ENCODE results near the gene SLC24A4. TPM values are rescaled to one million over a fixed set of nuclear protein-coding genes. Genes with fewer than 3 reads are reported as not detected.
A peak's percentile ranks its signal among the peaks of the same experiment; 100 is the strongest.

The SLC24A4 gene
- total RNA-seq, 1 donor from 2014 or later: 1.6 TPM

GRCh38 chr14:92464716-92465115, 141.8 kb downstream of the SLC24A4 start:
- Histone ChIP-seq H3K27ac (ENCODE audit: low read depth, low read length) (no peak overlapping the region), H3K36me3 (ENCODE audit: control insufficient read depth in 3 of 3, insufficient read depth in 3 of 3, low read length in 3 of 3) (no peaks in the 10 kb centered on the region), H3K9me3 (ENCODE audit: control insufficient read depth in 3 of 3, low read length in 3 of 3) (peaks cover 0 to 3% (median 2%) of the 10 kb centered on the region in 3 donors), H3K9ac (ENCODE audit: low read depth in 1 of 3, low read length in 3 of 3) (no peak overlapping the region), H3K27me3 (ENCODE audit: control insufficient read depth in 3 of 3, insufficient read depth in 3 of 3, low read length in 3 of 3) (no peaks in the 10 kb centered on the region), H3K4me3 (ENCODE audit: low read length in 3 of 3) (no peak overlapping the region), H3K4me1 (ENCODE audit: control insufficient read depth in 3 of 3, insufficient read depth in 3 of 3, low read length in 3 of 3) (peaks cover 9 to 19% (median 14%) of the 10 kb centered on the region in 3 donors)

GRCh38 chr14:92465353-92466055, 142.5 kb downstream of the SLC24A4 start:
- Histone ChIP-seq H3K4me1 (ENCODE audit: control insufficient read depth in 3 of 3, insufficient read depth in 3 of 3, low read length in 3 of 3) (peaks cover 5 to 15% (median 8%) of the 10 kb centered on the region in 3 donors), H3K9me3 (ENCODE audit: control insufficient read depth in 3 of 3, low read length in 3 of 3) (peaks cover 0 to 3% (median 2%) of the 10 kb centered on the region in 3 donors), H3K9ac (ENCODE audit: low read depth in 1 of 3, low read length in 3 of 3) (no peak overlapping the region), H3K27ac (ENCODE audit: low read depth, low read length) (no peak overlapping the region), H3K4me3 (ENCODE audit: low read length in 3 of 3) (no peak overlapping the region), H3K36me3 (ENCODE audit: control insufficient read depth in 3 of 3, insufficient read depth in 3 of 3, low read length in 3 of 3) (no peaks in the 10 kb centered on the region), H3K27me3 (ENCODE audit: control insufficient read depth in 3 of 3, insufficient read depth in 3 of 3, low read length in 3 of 3) (no peaks in the 10 kb centered on the region)

GRCh38 chr14:92466059-92466458, 143.1 kb downstream of the SLC24A4 start:
- Histone ChIP-seq H3K4me3 (ENCODE audit: low read length in 3 of 3) (no peak overlapping the region), H3K9me3 (ENCODE audit: control insufficient read depth in 3 of 3, low read length in 3 of 3) (peaks cover 0 to 3% (median 2%) of the 10 kb centered on the region in 3 donors), H3K27ac (ENCODE audit: low read depth, low read length) (no peak overlapping the region), H3K27me3 (ENCODE audit: control insufficient read depth in 3 of 3, insufficient read depth in 3 of 3, low read length in 3 of 3) (no peaks in the 10 kb centered on the region), H3K9ac (ENCODE audit: low read depth in 1 of 3, low read length in 3 of 3) (no peak overlapping the region), H3K36me3 (ENCODE audit: control insufficient read depth in 3 of 3, insufficient read depth in 3 of 3, low read length in 3 of 3) (no peaks in the 10 kb centered on the region), H3K4me1 (ENCODE audit: control insufficient read depth in 3 of 3, insufficient read depth in 3 of 3, low read length in 3 of 3) (peaks cover 0 to 9% (median 3%) of the 10 kb centered on the region in 3 donors)

- Histone ChIP-seq H3K36me3 (ENCODE audit: control insufficient read depth in 3 of 3, insufficient read depth in 3 of 3, low read length in 3 of 3) (no peaks in the 10 kb centered on the region), H3K4me3 (ENCODE audit: low read length in 3 of 3) (no peak overlapping the region), H3K9ac (ENCODE audit: low read depth in 1 of 3, low read length in 3 of 3) (no peak overlapping the region), H3K4me1 (ENCODE audit: control insufficient read depth in 3 of 3, insufficient read depth in 3 of 3, low read length in 3 of 3) (peaks cover 0 to 2% (median 0%) of the 10 kb centered on the region in 3 donors), H3K27ac (ENCODE audit: low read depth, low read length) (no peak overlapping the region), H3K9me3 (ENCODE audit: control insufficient read depth in 3 of 3, low read length in 3 of 3) (peaks cover 0 to 3% (median 2%) of the 10 kb centered on the region in 3 donors), H3K27me3 (ENCODE audit: control insufficient read depth in 3 of 3, insufficient read depth in 3 of 3, low read length in 3 of 3) (no peaks in the 10 kb centered on the region)
Measured at GRCh38 chr14:92469515-92469914, 146.6 kb downstream of the SLC24A4 start.

DNA sequence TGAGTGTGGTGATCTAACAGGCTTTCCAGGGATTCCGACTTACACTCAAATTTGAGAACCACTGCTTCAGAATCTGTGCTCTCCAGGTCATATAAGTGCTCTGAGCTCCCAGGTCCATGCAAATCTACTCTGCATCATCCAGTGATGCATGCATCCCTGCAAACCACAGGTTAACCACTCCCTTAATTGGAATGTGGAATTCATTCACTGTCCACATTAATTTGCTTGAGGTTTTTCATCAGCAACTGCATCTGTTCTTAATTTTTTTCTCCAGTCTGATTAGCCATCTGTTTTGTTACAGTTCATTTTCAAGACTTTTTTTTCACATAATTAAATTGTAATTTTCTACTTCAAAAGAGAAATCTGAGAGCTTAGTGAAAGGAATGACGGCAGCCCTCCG, 147.2 kb downstream of the SLC24A4 start:
- peaks cover 0 to 3% (median 2%) of the 10 kb centered on the region in 3 donors for H3K9me3 ChIP-seq (ENCODE audit: control insufficient read depth in 3 of 3, low read length in 3 of 3)
- no peak overlapping the region for H3K9ac ChIP-seq (ENCODE audit: low read depth in 1 of 3, low read length in 3 of 3)
- H3K27ac ChIP-seq (ENCODE audit: low read depth, low read length): no peak overlapping the region
- H3K4me3 ChIP-seq (ENCODE audit: low read length in 3 of 3): no peak overlapping the region
- H3K4me1 ChIP-seq (ENCODE audit: control insufficient read depth in 3 of 3, insufficient read depth in 3 of 3, low read length in 3 of 3): peaks cover 0 to 2% (median 0%) of the 10 kb centered on the region in 3 donors
- no peaks in the 10 kb centered on the region for H3K27me3 ChIP-seq (ENCODE audit: control insufficient read depth in 3 of 3, insufficient read depth in 3 of 3, low read length in 3 of 3)
- no peaks in the 10 kb centered on the region for H3K36me3 ChIP-seq (ENCODE audit: control insufficient read depth in 3 of 3, insufficient read depth in 3 of 3, low read length in 3 of 3)

DNA sequence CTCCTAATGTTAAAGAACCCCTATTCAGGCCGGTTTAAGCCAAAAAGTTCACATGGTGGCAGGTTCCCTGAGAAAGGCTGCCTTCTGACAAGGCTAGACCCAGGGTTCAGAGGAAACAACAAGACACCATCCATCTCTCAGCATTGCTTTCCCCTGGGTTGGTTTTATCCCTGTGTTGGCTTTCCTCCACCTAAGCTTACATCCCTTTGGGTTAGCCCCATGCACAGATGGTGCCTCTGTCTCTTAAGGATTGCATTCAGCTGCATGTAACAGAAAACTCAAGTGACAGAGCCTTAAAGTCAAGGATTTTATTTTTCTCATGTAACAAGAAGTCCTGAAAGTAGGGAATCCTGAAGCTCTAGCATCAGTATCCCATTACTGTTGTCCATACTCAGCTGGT, 147.8 kb downstream of the SLC24A4 start:
- H3K27me3 ChIP-seq (ENCODE audit: control insufficient read depth in 3 of 3, insufficient read depth in 3 of 3, low read length in 3 of 3): no peaks in the 10 kb centered on the region

GRCh38 chr14:92471919-92472318, 149.0 kb downstream of the SLC24A4 start:
- no peaks in the 10 kb centered on the region for H3K36me3 ChIP-seq (ENCODE audit: control insufficient read depth in 3 of 3, insufficient read depth in 3 of 3, low read length in 3 of 3)
- H3K4me1 ChIP-seq (ENCODE audit: control insufficient read depth in 3 of 3, insufficient read depth in 3 of 3, low read length in 3 of 3): peaks cover 0 to 2% (median 0%) of the 10 kb centered on the region in 3 donors
- no peak overlapping the region for H3K9ac ChIP-seq (ENCODE audit: low read depth in 1 of 3, low read length in 3 of 3)
- no peak overlapping the region for H3K27ac ChIP-seq (ENCODE audit: low read depth, low read length)
- H3K4me3 ChIP-seq (ENCODE audit: low read length in 3 of 3): no peak overlapping the region
- no peaks in the 10 kb centered on the region for H3K27me3 ChIP-seq (ENCODE audit: control insufficient read depth in 3 of 3, insufficient read depth in 3 of 3, low read length in 3 of 3)
- peaks cover 0 to 3% (median 2%) of the 10 kb centered on the region in 3 donors for H3K9me3 ChIP-seq (ENCODE audit: control insufficient read depth in 3 of 3, low read length in 3 of 3)

More for the DNA sequence above, 147.8 kb downstream of the SLC24A4 start:
- Histone ChIP-seq H3K9me3 (ENCODE audit: control insufficient read depth in 3 of 3, low read length in 3 of 3) (peaks cover 0 to 3% (median 2%) of the 10 kb centered on the region in 3 donors), H3K27ac (ENCODE audit: low read depth, low read length) (no peak overlapping the region), H3K9ac (ENCODE audit: low read depth in 1 of 3, low read length in 3 of 3) (no peak overlapping the region), H3K4me3 (ENCODE audit: low read length in 3 of 3) (no peak overlapping the region), H3K36me3 (ENCODE audit: control insufficient read depth in 3 of 3, insufficient read depth in 3 of 3, low read length in 3 of 3) (no peaks in the 10 kb centered on the region), H3K4me1 (ENCODE audit: control insufficient read depth in 3 of 3, insufficient read depth in 3 of 3, low read length in 3 of 3) (peaks cover 0 to 2% (median 0%) of the 10 kb centered on the region in 3 donors)

DNA sequence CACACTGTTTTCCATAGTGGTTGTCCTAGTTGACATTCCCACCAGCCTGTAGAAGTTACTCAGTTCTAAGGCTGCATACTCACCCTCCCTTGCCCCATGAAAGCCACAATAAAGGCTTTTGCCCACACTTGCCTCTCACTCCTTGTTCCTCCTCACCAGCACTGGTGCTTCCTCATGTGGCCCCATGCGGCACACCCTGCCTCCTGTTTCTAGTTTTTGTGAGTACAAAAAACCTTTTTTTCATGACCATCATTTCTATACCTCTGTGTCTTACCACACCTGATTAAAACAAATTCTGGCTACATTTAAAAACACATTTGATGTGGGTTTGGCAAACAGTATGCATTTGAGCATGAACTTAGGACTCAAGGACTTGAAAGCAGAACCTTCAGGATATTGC, 149.9 kb downstream of the SLC24A4 start:
- Histone ChIP-seq H3K27me3 (ENCODE audit: control insufficient read depth in 3 of 3, insufficient read depth in 3 of 3, low read length in 3 of 3) (no peaks in the 10 kb centered on the region), H3K36me3 (ENCODE audit: control insufficient read depth in 3 of 3, insufficient read depth in 3 of 3, low read length in 3 of 3) (no peaks in the 10 kb centered on the region), H3K27ac (ENCODE audit: low read depth, low read length) (peak overlapping the region; percentile 51), H3K9me3 (ENCODE audit: control insufficient read depth in 3 of 3, low read length in 3 of 3) (peaks cover 0 to 2% (median 0%) of the 10 kb centered on the region in 3 donors), H3K9ac (ENCODE audit: low read depth in 1 of 3, low read length in 3 of 3) (no peak overlapping the region), H3K4me1 (ENCODE audit: control insufficient read depth in 3 of 3, insufficient read depth in 3 of 3, low read length in 3 of 3) (peaks cover 0 to 2% (median 0%) of the 10 kb centered on the region in 3 donors), H3K4me3 (ENCODE audit: low read length in 3 of 3) (no peak overlapping the region)

DNA sequence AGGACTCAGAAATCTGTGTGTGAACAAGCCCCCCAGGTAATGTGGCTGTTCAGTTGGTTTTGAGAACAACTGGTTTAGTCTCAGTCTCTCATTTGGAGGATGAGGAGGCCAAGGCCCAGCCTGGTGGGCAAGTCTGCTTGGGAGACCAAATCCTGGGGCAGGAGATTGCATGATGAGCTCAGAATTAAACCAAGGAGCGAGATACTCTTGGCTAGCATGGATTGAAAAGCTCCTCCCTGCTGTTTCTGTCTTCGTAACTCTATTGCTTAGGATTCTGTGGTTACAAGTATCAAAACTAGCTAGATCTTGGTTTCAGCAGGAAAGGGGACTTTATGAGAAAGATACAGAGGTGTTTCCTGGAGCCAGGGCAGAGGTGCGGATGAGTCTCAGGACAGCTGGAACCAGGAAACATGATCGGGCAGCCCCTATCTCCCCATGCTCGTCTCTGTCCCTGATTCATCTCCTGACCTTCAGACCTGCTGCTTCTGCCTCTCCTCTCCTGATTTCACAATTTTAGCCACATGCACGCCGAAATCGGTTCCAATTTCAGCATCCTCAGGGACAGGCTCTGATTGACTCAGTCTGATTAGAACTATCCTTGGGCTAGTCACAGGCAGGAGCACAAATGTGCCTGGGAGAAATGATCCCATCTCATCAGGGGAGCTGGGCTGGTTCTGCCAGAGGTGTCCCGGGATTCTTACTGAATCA, 150.4 kb downstream of the SLC24A4 start:
- Histone ChIP-seq H3K9ac (ENCODE audit: low read depth in 1 of 3, low read length in 3 of 3) (no peak overlapping the region), H3K9me3 (ENCODE audit: control insufficient read depth in 3 of 3, low read length in 3 of 3) (peaks cover 0 to 2% (median 0%) of the 10 kb centered on the region in 3 donors), H3K36me3 (ENCODE audit: control insufficient read depth in 3 of 3, insufficient read depth in 3 of 3, low read length in 3 of 3) (no peaks in the 10 kb centered on the region), H3K4me1 (ENCODE audit: control insufficient read depth in 3 of 3, insufficient read depth in 3 of 3, low read length in 3 of 3) (peaks cover 0 to 2% (median 0%) of the 10 kb centered on the region in 3 donors), H3K27me3 (ENCODE audit: control insufficient read depth in 3 of 3, insufficient read depth in 3 of 3, low read length in 3 of 3) (no peaks in the 10 kb centered on the region), H3K4me3 (ENCODE audit: low read length in 3 of 3) (no peak overlapping the region), H3K27ac (ENCODE audit: low read depth, low read length) (peak overlapping the region; percentile 51)

DNA sequence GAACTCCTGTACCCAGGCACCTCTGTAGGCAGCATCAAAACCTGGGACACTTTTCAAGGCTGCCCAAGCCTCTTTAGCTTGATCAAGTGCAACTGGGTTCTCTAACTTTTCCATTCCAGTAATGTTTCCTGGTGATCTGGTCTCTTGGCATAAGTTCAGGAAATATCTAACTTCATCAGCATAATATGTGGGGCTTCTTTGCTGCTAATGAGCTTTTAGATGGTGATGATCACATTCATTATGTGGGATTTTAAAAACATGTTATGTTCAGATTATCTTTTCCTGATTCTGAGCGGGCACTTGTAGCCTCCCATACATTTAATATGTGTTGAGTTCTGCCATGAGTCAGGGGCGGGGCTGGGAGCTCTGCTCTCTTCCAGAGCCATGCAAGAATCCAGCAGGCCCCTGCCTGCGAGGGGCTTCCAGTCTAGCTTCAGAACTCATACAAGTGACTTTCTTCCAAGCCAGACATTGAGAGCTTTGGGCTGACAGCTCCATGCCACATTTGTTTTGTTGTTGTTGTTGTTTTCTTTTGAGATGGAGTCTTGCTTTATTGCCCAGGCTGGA, 151.1 kb downstream of the SLC24A4 start:
- H3K9me3 ChIP-seq (ENCODE audit: control insufficient read depth in 3 of 3, low read length in 3 of 3): no peaks in the 10 kb centered on the region
- H3K9ac ChIP-seq (ENCODE audit: low read depth in 1 of 3, low read length in 3 of 3): no peak overlapping the region
- no peak overlapping the region for H3K4me3 ChIP-seq (ENCODE audit: low read length in 3 of 3)
- H3K36me3 ChIP-seq (ENCODE audit: control insufficient read depth in 3 of 3, insufficient read depth in 3 of 3, low read length in 3 of 3): no peaks in the 10 kb centered on the region
- peaks cover 0 to 2% (median 0%) of the 10 kb centered on the region in 3 donors for H3K4me1 ChIP-seq (ENCODE audit: control insufficient read depth in 3 of 3, insufficient read depth in 3 of 3, low read length in 3 of 3)
- H3K27ac ChIP-seq (ENCODE audit: low read depth, low read length): peak overlapping the region; percentile 51
- H3K27me3 ChIP-seq (ENCODE audit: control insufficient read depth in 3 of 3, insufficient read depth in 3 of 3, low read length in 3 of 3): no peaks in the 10 kb centered on the region
